Karpas-422 (cell line): Measurements from ENCODE around the gene ARRB1. TPM values are rescaled to one million over a fixed set of nuclear protein-coding genes. Genes with fewer than 3 reads are reported as not detected.

Experiments used
- DNase-seq: peaks from one replicate; pipeline ENCODE4 v3.0.0-alpha.2; 2015
- H2AFZ ChIP-seq: fragments of 200-600 bp; sonication (generic); 2 replicates; pipeline ENCODE4 v1.6.1; 2014; ENCODE audit warnings: antibody characterized with exemption, low read length, mixed read lengths
- H3K27ac ChIP-seq: fragments of 200-600 bp; sonication (generic); 2 replicates; pipeline ENCODE4 v1.5.1; 2014; ENCODE audit warnings: mild to moderate bottlenecking, low read length, moderate library complexity
- H3K27me3 ChIP-seq: fragments of 200-600 bp; sonication (generic); 2 replicates; pipeline ENCODE4 v1.6.1; 2014; ENCODE audit warnings: low read length, mixed read lengths
- H3K36me3 ChIP-seq: fragments of 200-600 bp; sonication (generic); 2 replicates; pipeline ENCODE4 v1.6.1; 2014; ENCODE audit warnings: low read length, mixed read lengths; ENCODE audit not compliant: insufficient read depth
- H3K4me1 ChIP-seq: fragments of 200-600 bp; sonication (generic); 2 replicates; pipeline ENCODE4 v1.6.1; 2014; ENCODE audit warnings: mild to moderate bottlenecking, low read length, mixed read lengths
- H3K4me2 ChIP-seq: fragments of 200-600 bp; sonication (generic); 2 replicates; pipeline ENCODE4 v1.6.1; 2014; ENCODE audit warnings: low read length, low read depth, mild to moderate bottlenecking; ENCODE audit not compliant: poor library complexity, severe bottlenecking
- H3K4me3 ChIP-seq: fragments of 200-600 bp; sonication (generic); 2 replicates; pipeline ENCODE4 v1.5.1; 2014; ENCODE audit warnings: mild to moderate bottlenecking, antibody characterized with exemption, low read length, mixed read lengths
- H3K79me2 ChIP-seq: fragments of 200-600 bp; sonication (generic); 2 replicates; pipeline ENCODE4 v1.6.1; 2014; ENCODE audit warnings: mild to moderate bottlenecking, low read length, mixed read lengths
- H3K9ac ChIP-seq: fragments of 200-600 bp; sonication (generic); 2 replicates; pipeline ENCODE4 v1.6.0; 2014; ENCODE audit warnings: low read length
- H3K9me2 ChIP-seq: fragments of 200-600 bp; sonication (generic), shearing (Covaris generic); replicated peaks from 2 replicates; pipeline ENCODE4 v1.6.0; 2014; ENCODE audit warnings: mild to moderate bottlenecking, low read length, moderate library complexity; ENCODE audit not compliant: insufficient read depth
- H3K9me3 ChIP-seq: fragments of 300-700, 200-600 bp; sonication (generic); 2 replicates; pipeline ENCODE4 v1.6.1; 2014; ENCODE audit warnings: low read length, mixed read lengths
- H4K20me1 ChIP-seq: fragments of 200-600 bp; sonication (generic); 2 replicates; pipeline ENCODE4 v1.6.1; 2014; ENCODE audit warnings: mild to moderate bottlenecking, antibody characterized with exemption, low read length, low read depth; ENCODE audit not compliant: insufficient read depth
- total RNA-seq: library from RNA; depleted of rRNA; stranded (reverse); fragments of >200 nt; shearing (Covaris generic); gene quantifications from 2 replicates; pipeline ENCODE4 v1.2.3, GENCODE V29; 2014; ENCODE audit warnings: low replicate concordance

ARRB1 gene
- total RNA-seq, 1 experiment from 2014 or later, result not detected

DNA sequence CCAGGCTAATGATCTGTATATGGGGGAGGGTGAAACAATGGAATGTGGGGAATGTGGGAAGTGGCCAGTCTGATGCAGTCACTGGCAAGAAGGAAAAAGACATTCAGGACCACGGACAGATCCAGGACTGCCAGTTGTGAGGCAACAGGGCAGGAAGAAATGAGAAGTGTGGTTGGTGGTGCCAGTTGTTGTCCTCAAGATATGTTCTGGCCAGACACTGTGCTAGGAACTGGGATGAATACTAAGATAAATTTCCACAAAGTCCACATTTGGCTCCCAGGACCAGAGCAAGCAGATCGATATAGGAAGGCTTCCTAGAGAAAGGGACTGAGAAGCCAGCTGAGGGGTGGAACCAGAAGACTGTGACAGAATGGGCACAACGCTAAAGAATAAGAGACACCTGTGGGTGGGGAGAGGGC lies 117.7 kb downstream of the ARRB1 start:
- H4K20me1 ChIP-seq, result no peaks in the 10 kb centered on the region
- H2AFZ ChIP-seq, result no peak overlapping the region
- no peak overlapping the region for H3K9ac ChIP-seq
- H3K9me3 ChIP-seq, result no peaks in the 10 kb centered on the region
- H3K9me2 ChIP-seq, result no peaks in the 10 kb centered on the region
- DNase-seq, result peak; percentile 70
- H3K36me3 ChIP-seq, result no peaks in the 10 kb centered on the region
- no peaks in the 10 kb centered on the region for H3K79me2 ChIP-seq
- H3K27ac ChIP-seq, result no peak overlapping the region
- H3K4me2 ChIP-seq, result no peak overlapping the region
- no peak overlapping the region for H3K4me3 ChIP-seq
- H3K4me1 ChIP-seq, result no peaks in the 10 kb centered on the region
- no peaks in the 10 kb centered on the region for H3K27me3 ChIP-seq

GRCh38 chr11:75230621-75231020 lies 120.8 kb downstream of the ARRB1 start:
- DNase-seq, result no peak
- H2AFZ ChIP-seq, result no peak overlapping the region
- no peaks in the 10 kb centered on the region for H3K9me3 ChIP-seq
- no peaks in the 10 kb centered on the region for H3K4me1 ChIP-seq
- no peaks in the 10 kb centered on the region for H3K27me3 ChIP-seq
- H3K36me3 ChIP-seq, result no peaks in the 10 kb centered on the region
- no peak overlapping the region for H3K27ac ChIP-seq
- no peaks in the 10 kb centered on the region for H3K9me2 ChIP-seq
- H3K4me3 ChIP-seq, result no peak overlapping the region
- H3K4me2 ChIP-seq, result no peak overlapping the region
- H3K9ac ChIP-seq, result no peak overlapping the region
- H4K20me1 ChIP-seq, result no peaks in the 10 kb centered on the region
- no peaks in the 10 kb centered on the region for H3K79me2 ChIP-seq

- Histone ChIP-seq H3K36me3 (no peaks in the 10 kb centered on the region), H3K4me3 (no peak overlapping the region), H3K4me2 (no peak overlapping the region), H3K79me2 (no peaks in the 10 kb centered on the region), H3K9me2 (no peaks in the 10 kb centered on the region), H3K9ac (no peak overlapping the region), H3K27ac (no peak overlapping the region), H3K9me3 (no peaks in the 10 kb centered on the region), H4K20me1 (no peaks in the 10 kb centered on the region), H3K4me1 (no peaks in the 10 kb centered on the region), H2AFZ (no peak overlapping the region), H3K27me3 (no peaks in the 10 kb centered on the region)
- no peak for DNase-seq
Observed at GRCh38 chr11:75229466-75229865, 122.0 kb downstream of the ARRB1 start.

DNA sequence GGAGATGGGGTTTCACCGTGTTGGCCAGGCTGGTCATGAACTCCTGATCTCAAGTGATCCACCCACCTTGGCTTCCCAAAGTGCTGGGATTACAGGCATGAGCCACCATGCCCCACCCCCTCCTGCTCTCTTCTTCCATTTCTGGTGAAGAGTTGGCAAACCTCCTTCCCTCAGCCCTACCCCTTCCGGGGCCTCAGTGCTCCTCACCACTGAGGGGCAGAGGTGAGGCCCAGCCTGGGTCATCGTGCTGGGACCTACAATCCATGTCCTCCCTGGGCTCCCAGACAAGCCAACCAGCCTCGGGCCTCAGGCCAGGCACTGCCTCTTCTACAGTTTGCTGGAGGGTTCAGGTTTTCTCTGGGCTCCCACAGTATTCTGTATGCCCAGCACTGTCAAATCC lies 125.7 kb downstream of the ARRB1 start:
- Histone ChIP-seq H3K36me3 (no peaks in the 10 kb centered on the region), H3K27ac (no peak overlapping the region), H3K27me3 (no peaks in the 10 kb centered on the region), H3K4me2 (no peak overlapping the region), H2AFZ (no peak overlapping the region), H3K9me3 (no peaks in the 10 kb centered on the region), H3K4me1 (no peaks in the 10 kb centered on the region), H3K9me2 (no peaks in the 10 kb centered on the region), H4K20me1 (no peaks in the 10 kb centered on the region), H3K9ac (no peak overlapping the region), H3K79me2 (no peaks in the 10 kb centered on the region), H3K4me3 (no peak overlapping the region)
- no peak for DNase-seq

DNA sequence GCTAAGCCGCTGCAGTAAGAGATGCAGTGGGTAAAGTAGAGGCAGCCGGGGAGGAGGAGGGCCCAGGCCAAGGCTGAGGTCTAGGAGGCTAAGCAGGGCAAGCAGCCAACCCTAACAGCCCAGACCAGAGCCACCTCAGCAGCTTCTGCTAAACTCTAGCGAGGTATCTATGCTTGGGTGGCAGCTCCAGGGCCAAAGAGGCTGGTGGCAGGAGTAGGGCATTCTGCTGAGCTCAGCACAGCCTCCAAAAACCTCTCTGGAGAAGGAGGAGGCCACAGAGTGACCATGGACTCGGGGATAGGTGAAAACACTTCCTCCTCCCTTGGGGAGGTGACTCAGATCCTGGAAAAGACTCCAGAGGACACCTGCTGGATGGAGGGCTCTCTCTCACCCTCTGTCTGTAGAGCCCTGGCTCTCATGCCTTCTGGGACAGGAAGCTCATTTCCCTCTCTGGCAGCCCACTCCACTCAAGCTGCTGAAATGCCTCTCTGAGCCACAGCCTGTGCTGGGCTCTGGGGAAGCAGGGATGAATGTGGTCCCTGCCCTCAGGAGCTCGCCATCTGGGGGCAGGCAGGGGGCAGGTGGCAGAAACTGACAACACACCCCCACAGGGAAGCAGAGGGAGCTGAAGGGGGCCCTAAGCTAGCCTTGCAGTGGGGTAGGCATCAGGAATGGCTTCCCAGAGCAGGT lies 127.4 kb downstream of the ARRB1 start:
- H3K27me3 ChIP-seq, result no peaks in the 10 kb centered on the region
- no peak for DNase-seq

DNA sequence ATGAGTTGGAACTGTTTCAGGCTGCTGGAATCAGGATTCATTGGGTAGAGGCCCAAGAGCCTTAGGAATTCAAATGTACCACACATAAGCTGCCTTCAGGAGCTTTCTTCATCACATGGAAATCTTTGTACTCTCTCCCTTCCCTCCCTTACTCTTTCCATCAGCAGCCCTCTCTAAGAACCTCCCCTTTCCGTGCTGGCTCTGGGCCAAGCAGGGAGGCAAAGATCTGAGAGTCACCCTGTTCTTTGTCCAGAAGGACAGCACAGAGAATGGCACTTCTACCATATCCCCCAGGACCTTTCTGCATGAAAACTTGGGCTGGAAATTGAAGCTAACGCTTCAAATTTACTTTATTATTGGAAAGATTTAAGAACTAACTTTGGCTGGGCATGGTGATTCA lies 131.6 kb downstream of the ARRB1 start:
- Histone ChIP-seq H3K4me2 (no peak overlapping the region), H2AFZ (no peak overlapping the region), H4K20me1 (peaks cover under 1% of the 10 kb centered on the region; the same call in 1 of the 2 replicates), H3K9ac (no peak overlapping the region), H3K27me3 (no peaks in the 10 kb centered on the region), H3K9me2 (no peaks in the 10 kb centered on the region), H3K9me3 (no peaks in the 10 kb centered on the region), H3K4me3 (no peak overlapping the region), H3K27ac (no peak overlapping the region), H3K79me2 (no peaks in the 10 kb centered on the region), H3K4me1 (no peaks in the 10 kb centered on the region), H3K36me3 (no peaks in the 10 kb centered on the region)
- DNase-seq, result no peak

More for the DNA sequence above, 127.4 kb downstream of the ARRB1 start:
- Histone ChIP-seq H3K79me2 (no peaks in the 10 kb centered on the region), H4K20me1 (no peaks in the 10 kb centered on the region), H3K4me2 (no peak overlapping the region), H2AFZ (no peak overlapping the region), H3K9me2 (no peaks in the 10 kb centered on the region), H3K4me1 (no peaks in the 10 kb centered on the region), H3K9me3 (no peaks in the 10 kb centered on the region), H3K9ac (no peak overlapping the region), H3K27ac (no peak overlapping the region), H3K36me3 (no peaks in the 10 kb centered on the region), H3K4me3 (no peak overlapping the region)

GRCh38 chr11:75214843-75215242 lies 136.6 kb downstream of the ARRB1 start:
- Histone ChIP-seq H4K20me1 (peaks cover 5% of the 10 kb centered on the region; the same call in 1 of the 2 replicates), H3K4me2 (no peak overlapping the region), H3K36me3 (no peaks in the 10 kb centered on the region), H3K79me2 (no peaks in the 10 kb centered on the region), H3K9ac (no peak overlapping the region), H3K9me2 (no peaks in the 10 kb centered on the region), H3K4me1 (no peaks in the 10 kb centered on the region), H2AFZ (no peak overlapping the region), H3K27me3 (no peaks in the 10 kb centered on the region), H3K9me3 (no peaks in the 10 kb centered on the region), H3K27ac (no peak overlapping the region), H3K4me3 (no peak overlapping the region)
- DNase-seq, result no peak

DNA sequence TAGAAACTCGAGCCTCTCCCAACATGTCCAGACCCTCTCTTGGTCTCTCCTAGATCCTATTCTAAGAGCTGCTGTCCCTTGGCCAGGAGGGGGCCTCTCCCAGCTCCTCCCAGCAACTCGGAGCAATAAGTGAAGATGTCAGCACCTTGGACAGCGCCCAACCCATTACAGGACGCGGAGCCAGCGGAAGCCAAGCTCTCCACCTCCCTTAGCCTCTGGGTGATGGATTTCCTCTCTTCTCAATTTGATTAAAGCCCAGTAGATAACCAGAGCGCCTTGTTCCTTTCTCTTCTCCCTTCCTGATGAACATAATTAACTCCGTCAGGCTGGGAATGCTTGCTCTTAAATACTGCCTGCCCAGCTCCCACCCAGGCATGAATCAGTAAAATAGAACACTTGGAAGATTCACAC lies 137.0 kb downstream of the ARRB1 start:
- DNase-seq, result peak; percentile 94
- Histone ChIP-seq H3K4me1 (no peaks in the 10 kb centered on the region), H4K20me1 (peaks cover 5% of the 10 kb centered on the region; the same call in 1 of the 2 replicates), H3K9me3 (no peaks in the 10 kb centered on the region), H3K4me2 (no peak overlapping the region), H2AFZ (no peak overlapping the region), H3K4me3 (no peak overlapping the region), H3K36me3 (no peaks in the 10 kb centered on the region), H3K9ac (no peak overlapping the region), H3K27ac (no peak overlapping the region), H3K79me2 (no peaks in the 10 kb centered on the region), H3K27me3 (no peaks in the 10 kb centered on the region), H3K9me2 (no peaks in the 10 kb centered on the region)
